GM12878 (cell line): ENCODE data around the gene RASL11A. TPM values are rescaled to one million over a fixed set of nuclear protein-coding genes. Genes with fewer than 3 reads are reported as not detected.

Experiments
- ATAC-seq: fragments of 200-7000 bp; cut with Tn5 transposase; 3 replicates; pipeline ENCODE4 v1.9.1; 2020; ENCODE audit warnings: mild to moderate bottlenecking, moderate library complexity
- BruUV-seq: library from RNA; stranded (reverse); fragments of 400-500 nt; replicated peaks from 2 replicates; lab custom pipeline; 2021; lab: Mats Ljungman, UMichigan
- CTCF ChIA-PET: fragments of 300-600 bp; sonication (Branson Sonifier 250); formaldehyde crosslinking; extraction: SDS; loops from one replicate; lab custom pipeline; 2021; ENCODE audit warnings: inconsistent platforms; lab: Yijun Ruan, JAX
- POLR2A ChIA-PET: fragments of 350-600 bp; formaldehyde crosslinking; extraction: SDS; loops from one replicate; lab custom pipeline; 2021; ENCODE audit warnings: inconsistent platforms; lab: Charles Lee
- RAD21 ChIA-PET: fragments of 300-600 bp; sonication (Branson Sonifier 250); formaldehyde crosslinking; loops from one replicate; lab custom pipeline; 2023; ENCODE audit warnings: antibody characterized with exemption; ENCODE audit not compliant: unreplicated experiment; lab: Charles Lee
- SMC1A ChIA-PET: fragments of 300-600 bp; sonication (Branson Sonifier 250); formaldehyde crosslinking; loops from one replicate; lab custom pipeline; 2023; ENCODE audit not compliant: unreplicated experiment, uncharacterized antibody; lab: Charles Lee
- DNase-seq: peaks from one replicate; pipeline ENCODE4 v3.0.0-alpha.2; 2011; ENCODE audit warnings: low read depth, low spot score
- FAIRE-seq: peaks from 3 replicates; lab custom pipeline; 2011; peaks lifted over from hg19 to GRCh38; lab: Jason Lieb, UNC
- H2AFZ ChIP-seq: 2 replicates; pipeline ENCODE4 v1.6.0; 2011; ENCODE audit warnings: low read depth, low read length, control low read depth; ENCODE audit not compliant: control insufficient read depth
- H3K27ac ChIP-seq: 2 replicates; pipeline ENCODE4 v1.5.1; 2011; ENCODE audit warnings: control low read depth; ENCODE audit not compliant: control insufficient read depth, insufficient read depth
- H3K27me3 ChIP-seq, 2 experiments: replicated peaks in 1 of 2; 2 replicates each; pipeline versions ENCODE4 v1.6.0 to v1.6.1; 2011; ENCODE audit warnings: low read length in 1 of 2; ENCODE audit not compliant: control insufficient read depth in 2 of 2, insufficient read depth in 2 of 2
- H3K36me3 ChIP-seq, 2 experiments: 2 replicates each; pipeline ENCODE4 v1.5.1; 2011; ENCODE audit warnings: low read length in 1 of 2; ENCODE audit not compliant: control insufficient read depth in 2 of 2, insufficient read depth in 2 of 2
- H3K4me1 ChIP-seq: 2 replicates; pipeline ENCODE4 v1.6.1; 2011; ENCODE audit warnings: mild to moderate bottlenecking, low read length, moderate library complexity, mixed read lengths; ENCODE audit not compliant: control insufficient read depth, insufficient read depth
- H3K4me2 ChIP-seq: 2 replicates; pipeline ENCODE4 v1.6.0; 2011; ENCODE audit warnings: control low read depth; ENCODE audit not compliant: control insufficient read depth, insufficient read depth
- H3K4me3 ChIP-seq: fragments of 200-600 bp; sonication (generic); 2 replicates; pipeline ENCODE4 v1.5.1; 2016
- H3K79me2 ChIP-seq: 2 replicates; pipeline ENCODE4 v1.6.0; 2011; ENCODE audit warnings: low read length; ENCODE audit not compliant: control insufficient read depth, insufficient read depth
- H3K9ac ChIP-seq: 2 replicates; pipeline ENCODE4 v1.8.0; 2011; ENCODE audit warnings: low read length, control low read depth, mixed read lengths; ENCODE audit not compliant: control insufficient read depth, insufficient read depth
- H3K9me3 ChIP-seq: replicated peaks from 3 replicates; pipeline ENCODE4 v1.5.1; 2011; ENCODE audit warnings: mild to moderate bottlenecking, low read length; ENCODE audit not compliant: control insufficient read depth, insufficient read depth
- H4K20me1 ChIP-seq: 2 replicates; pipeline ENCODE4 v1.6.0; 2011; ENCODE audit not compliant: control insufficient read depth, insufficient read depth
- ATF7 ChIP-seq: fragments of 450-650 bp; IDR thresholded peaks from 2 replicates; pipeline ENCODE4 v1.6.1; 2016; ENCODE audit warnings: low read depth, mild to moderate bottlenecking
- CBX3 ChIP-seq: fragments of 200-600 bp; sonication (generic); IDR thresholded peaks from 2 replicates; pipeline ENCODE4 v1.6.1; 2016; ENCODE audit warnings: low read depth, borderline replicate concordance
- CEBPZ ChIP-seq: fragments of 150-350 bp; IDR thresholded peaks from 2 replicates; pipeline ENCODE4 v1.6.1; 2016; ENCODE audit warnings: low read depth, low read length
- HDAC6 ChIP-seq: fragments of 200-600 bp; sonication (generic); IDR thresholded peaks from one replicate; pipeline ENCODE4 v1.8.0; 2017; ENCODE audit warnings: antibody characterized with exemption; ENCODE audit not compliant: unreplicated experiment
- SREBF1 ChIP-seq: IDR thresholded peaks from 2 replicates; pipeline ENCODE4 v1.6.1; 2012; ENCODE audit warnings: mild to moderate bottlenecking, low read length
- STAT1 ChIP-seq: fragments of 450-650 bp; conservative IDR thresholded peaks from 2 replicates; pipeline ENCODE4 v1.6.1; 2014; ENCODE audit warnings: antibody characterized with exemption, mild to moderate bottlenecking
- YY1 ChIP-seq: IDR thresholded peaks from 2 replicates; pipeline ENCODE4 v1.6.1; 2011; ENCODE audit warnings: low read depth, mild to moderate bottlenecking, low read length
- WGBS: methylation state at CpG from one replicate; pipeline ENCODE4 v1.1.6; 2016; ENCODE audit warnings: low lambda C conversion rate; ENCODE audit not compliant: insufficient replicate concordance, insufficient coverage; ENCODE audit errors: missing lambda C conversion rate; 5-methylcytosine and 5-hydroxymethylcytosine counted together
- in situ Hi-C: fragments of 300-500 bp; cut with MboI; formaldehyde crosslinking; loops from 9 replicates; pipeline ENCODE4 v1.14.3; 2018; ENCODE audit warnings: mixed read lengths
- intact Hi-C: fragments of 100-400 bp; cut with micrococcal nuclease; formaldehyde crosslinking; loops from one replicate; pipeline ENCODE4 v1.14.2; 2022; ENCODE audit not compliant: unreplicated experiment
- polyA plus RNA-seq, 11 experiments: library from polyadenylated mRNA; depleted of rRNA in 4 of 11; unstranded in 6 of 11; stranded (reverse) in 5 of 11; fragments of >200 nt; fragmentation: Nextera tagmentation in 4 of 11; fragmentation: Illumina TruSeq in 1 of 11; extraction: Ambion mirVana in 4 of 11; extraction: Trizol in 1 of 11; gene quantifications; 1 replicate in 1 of 11; 2 replicates in 10 of 11; pipeline versions ENCODE4 v1.2.1 to v1.2.3, GENCODE V29; 2011 to 2016; ENCODE audit warnings: inconsistent platforms in 2 of 11, missing spikeins in 2 of 11, low read depth in 1 of 11
- total RNA-seq, 4 experiments: library from RNA; depleted of rRNA in 3 of 4; stranded (reverse); fragments of >200 nt in 3 of 4; fragmentation: Illumina TruSeq in 1 of 4; extraction: Trizol in 1 of 4; gene quantifications; 2 replicates each; pipeline versions ENCODE4 v1.2.1 to v1.2.3, GENCODE V29; 2013 to 2021

Gene RASL11A
- total and polyA plus RNA-seq, 10 of the 15 experiments (the other 5 are each of a cell fraction or from before 2014, with no cell fraction given) = 0.04 to 1.3 (median 0.41) TPM; not detected in 1

DNA sequence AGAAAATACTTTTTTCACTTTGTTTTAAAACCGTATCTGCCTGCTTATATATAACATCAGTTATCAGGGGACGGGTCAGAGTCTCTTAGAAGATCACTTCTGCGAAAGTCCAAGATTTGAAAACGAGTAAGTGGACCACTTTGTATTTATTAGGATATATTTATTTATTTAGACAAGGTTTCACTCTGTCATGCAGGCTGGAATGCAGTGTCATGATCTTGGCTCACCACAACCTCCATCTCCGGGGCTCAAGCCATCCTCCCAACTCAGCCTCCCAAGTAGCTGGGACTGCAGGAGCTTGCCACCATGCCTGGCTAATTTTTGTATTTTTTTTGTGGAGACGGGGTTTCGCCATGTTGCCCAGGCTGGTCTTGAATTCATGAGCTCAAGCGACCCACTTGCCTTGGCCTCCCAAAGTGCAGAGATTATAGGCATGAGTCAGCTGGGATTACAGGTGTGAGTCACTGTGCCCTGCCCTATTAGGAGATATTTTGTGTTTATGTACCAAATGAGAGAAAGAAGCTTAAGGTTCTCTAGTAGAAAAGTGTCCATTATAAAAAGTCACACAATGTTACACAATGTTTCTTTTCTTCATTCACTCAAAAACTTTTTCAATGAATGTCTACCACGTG lies 39.5 kb downstream of the RASL11A start:
- RAD21 ChIA-PET = no interaction called here
- in situ Hi-C loops = no loop called here
- no peak overlapping the region for H3K4me2 ChIP-seq

More for the DNA sequence above, 39.5 kb downstream of the RASL11A start:
- Histone ChIP-seq H4K20me1 (no peaks in the 10 kb centered on the region), H3K36me3 (no peaks in the 10 kb centered on the region), H3K27me3 (no peaks in the 10 kb centered on the region; a peak in 1 of 4 replicates), H2AFZ (no peak overlapping the region), H3K79me2 (no peaks in the 10 kb centered on the region), H3K9me3 (no peaks in the 10 kb centered on the region), H3K27ac (no peak overlapping the region), H3K4me1 (no peaks in the 10 kb centered on the region), H3K4me3 (no peak overlapping the region), H3K9ac (no peak overlapping the region)
- 34% methylated on average over 9 of the region's 9 CpGs for WGBS
- FAIRE-seq (no peak), DNase-seq (no peak), ATAC-seq (no peak)
- SMC1A ChIA-PET = interaction anchor here (0.9 kb wide), 1 partner anchor 10 kb away, joined by 3 read pairs; no protein-coding TSS in a partner anchor
- POLR2A ChIA-PET = no interaction called here
- CTCF ChIA-PET = interaction anchor here (0.6 to 1.6 kb wide), 3 partner anchors 29 to 83 kb away, joined by 3 read pairs; no protein-coding TSS in a partner anchor
- intact Hi-C loops = no loop called here
- TF ChIP-seq STAT1 (no peak), YY1 (no peak), ATF7 (no peak), CBX3 (no peak), CEBPZ (no peak), SREBF1 (no peak), HDAC6 (no peak)
- BruUV-seq = no TSS peak
